Muscle of leg (tissue), 11 donors: Measurements from ENCODE around the gene L3MBTL1. TPM values are rescaled to one million over a fixed set of nuclear protein-coding genes. Genes with fewer than 3 reads are reported as not detected.
A peak's percentile ranks its signal among the peaks of the same experiment; 100 is the strongest.

ENCODE experiments used
- DNase-seq: peaks from one replicate; pipeline ENCODE4 v3.0.0; 2013
- H3K27ac ChIP-seq: one replicate; pipeline ENCODE4 v1.5.1; 2013; ENCODE audit warnings: mild to moderate bottlenecking, low read length, control low read depth
- H3K27me3 ChIP-seq: one replicate; pipeline ENCODE4 v1.6.1; 2013; ENCODE audit warnings: low read length; ENCODE audit not compliant: control insufficient read depth, insufficient read depth
- H3K36me3 ChIP-seq: one replicate; pipeline ENCODE4 v1.6.1; 2013; ENCODE audit warnings: low read length; ENCODE audit not compliant: control insufficient read depth, insufficient read depth
- H3K4me1 ChIP-seq: one replicate; pipeline ENCODE4 v1.6.1; 2013; ENCODE audit warnings: low read length; ENCODE audit not compliant: control insufficient read depth, insufficient read depth
- H3K4me3 ChIP-seq: one replicate; pipeline ENCODE4 v1.5.1; 2013; ENCODE audit warnings: low read length, control low read depth
- H3K9me3 ChIP-seq: replicated peaks from 2 replicates; pipeline ENCODE4 v1.6.1; 2013; ENCODE audit warnings: low read depth, low read length; ENCODE audit not compliant: control insufficient read depth
- WGBS: methylation state at CpG from one replicate; pipeline ENCODE4 v1.1.5; 2013; ENCODE audit warnings: missing lambda C conversion rate; ENCODE audit not compliant: insufficient coverage; 5-methylcytosine and 5-hydroxymethylcytosine counted together
- polyA plus RNA-seq, 8 donors: library from polyadenylated mRNA; unstranded; fragments of 120-200 nt; gene quantifications; one replicate each; pipeline versions ENCODE4 v1.2.1 to v1.2.3, GENCODE V29; 2013; ENCODE audit warnings: inconsistent platforms in 1 of 8, low replicate concordance in 1 of 8; ENCODE audit not compliant: insufficient read length in 8 of 8, insufficient read depth in 1 of 8
- total RNA-seq: library from RNA; stranded (reverse); fragments of 120-200 nt; gene quantifications from one replicate; pipeline ENCODE4 v1.2.4, GENCODE V29; 2013

L3MBTL1 gene
- total and polyA plus RNA-seq, 9 donors, result 2.8 to 10.8 (median 7.3) TPM

- Histone ChIP-seq H3K4me3 (no peak overlapping the region), H3K4me1 (no peaks in the 10 kb centered on the region), H3K9me3 (no peaks in the 10 kb centered on the region), H3K27ac (no peak overlapping the region), H3K27me3 (no peaks in the 10 kb centered on the region), H3K36me3 (peaks cover 14% of the 10 kb centered on the region)
- 79% methylated on average over 6 of the region's 8 CpGs for WGBS
- no peak for DNase-seq
Observed at GRCh38 chr20:43534791-43535350, 27.4 kb downstream of the L3MBTL1 start.

- no peaks in the 10 kb centered on the region for H3K9me3 ChIP-seq
- peaks cover 20% of the 10 kb centered on the region for H3K36me3 ChIP-seq
- no peak overlapping the region for H3K27ac ChIP-seq
- no peaks in the 10 kb centered on the region for H3K4me1 ChIP-seq
- WGBS, result 100% methylated on average over 3 of the region's 7 CpGs
- no peaks in the 10 kb centered on the region for H3K27me3 ChIP-seq
- no peak for DNase-seq
- no peak overlapping the region for H3K4me3 ChIP-seq
Observed at GRCh38 chr20:43535370-43536004, 28.0 kb downstream of the L3MBTL1 start.

- 83% methylated on average over 18 of the region's 19 CpGs for WGBS
- DNase-seq, result no peak
- peaks cover 22% of the 10 kb centered on the region for H3K36me3 ChIP-seq
- H3K9me3 ChIP-seq, result no peaks in the 10 kb centered on the region
- no peaks in the 10 kb centered on the region for H3K4me1 ChIP-seq
- H3K27me3 ChIP-seq, result no peaks in the 10 kb centered on the region
- H3K27ac ChIP-seq, result no peak overlapping the region
- no peak overlapping the region for H3K4me3 ChIP-seq
Observed at GRCh38 chr20:43536041-43536816, 28.7 kb downstream of the L3MBTL1 start.

GRCh38 chr20:43536817-43537440 is 29.4 kb downstream of the L3MBTL1 start:
- Histone ChIP-seq H3K27me3 (no peaks in the 10 kb centered on the region), H3K4me3 (no peak overlapping the region), H3K27ac (no peak overlapping the region), H3K9me3 (no peaks in the 10 kb centered on the region), H3K36me3 (peaks cover 22% of the 10 kb centered on the region), H3K4me1 (no peaks in the 10 kb centered on the region)
- WGBS, result 67% methylated on average over 1 of the region's 2 CpGs
- no peak for DNase-seq

GRCh38 chr20:43537921-43538877 is 30.7 kb downstream of the L3MBTL1 start:
- no peaks in the 10 kb centered on the region for H3K27me3 ChIP-seq
- no peak overlapping the region for H3K27ac ChIP-seq
- no peak overlapping the region for H3K4me3 ChIP-seq
- 44% methylated on average over 4 of the region's 4 CpGs for WGBS
- H3K36me3 ChIP-seq, result peaks cover 22% of the 10 kb centered on the region
- H3K4me1 ChIP-seq, result no peaks in the 10 kb centered on the region
- H3K9me3 ChIP-seq, result no peaks in the 10 kb centered on the region
- peak; percentile 63 for DNase-seq

GRCh38 chr20:43538878-43539700 is 31.6 kb downstream of the L3MBTL1 start:
- no peaks in the 10 kb centered on the region for H3K4me1 ChIP-seq
- H3K4me3 ChIP-seq, result no peak overlapping the region
- no peak for DNase-seq
- H3K27me3 ChIP-seq, result no peaks in the 10 kb centered on the region
- 80% methylated on average over 6 of the region's 6 CpGs for WGBS
- peaks cover 22% of the 10 kb centered on the region for H3K36me3 ChIP-seq
- no peak overlapping the region for H3K27ac ChIP-seq
- H3K9me3 ChIP-seq, result no peaks in the 10 kb centered on the region

- Histone ChIP-seq H3K4me1 (no peaks in the 10 kb centered on the region), H3K27me3 (no peaks in the 10 kb centered on the region), H3K36me3 (peaks cover 22% of the 10 kb centered on the region), H3K9me3 (no peaks in the 10 kb centered on the region), H3K4me3 (no peak overlapping the region), H3K27ac (no peak overlapping the region)
- 93% methylated on average over 14 of the region's 17 CpGs for WGBS
- DNase-seq, result no peak
Observed at GRCh38 chr20:43539975-43540672, 32.6 kb downstream of the L3MBTL1 start.

- Histone ChIP-seq H3K36me3 (peaks cover 21% of the 10 kb centered on the region), H3K27ac (no peak overlapping the region), H3K27me3 (no peaks in the 10 kb centered on the region), H3K4me1 (no peaks in the 10 kb centered on the region), H3K4me3 (no peak overlapping the region), H3K9me3 (no peaks in the 10 kb centered on the region)
- 89% methylated on average over 7 of the region's 7 CpGs for WGBS
- no peak for DNase-seq
Observed at GRCh38 chr20:43540673-43541060, 33.2 kb downstream of the L3MBTL1 start.
